Kidney (tissue), 14 donors: Measurements from ENCODE around the gene STXBP6. TPM values are rescaled to one million over a fixed set of nuclear protein-coding genes. Genes with fewer than 3 reads are reported as not detected.

Experiments used
- DNase-seq, 5 donors: peaks; one replicate each; pipeline ENCODE4 v3.0.0-alpha.2; 2013 to 2020
- FAIRE-seq: peaks from 2 replicates; lab custom pipeline; 2012; peaks lifted over from hg19 to GRCh38; lab: Jason Lieb, UNC
- H3K27ac ChIP-seq, 2 donors: one replicate each; pipeline ENCODE4 v1.7.0; 2013; ENCODE audit warnings: low read depth in 2 of 2, low read length in 2 of 2, inconsistent platforms in 1 of 2
- H3K27me3 ChIP-seq: one replicate; pipeline ENCODE4 v1.7.1; 2013; ENCODE audit warnings: low read length, inconsistent platforms; ENCODE audit not compliant: control insufficient read depth, insufficient read depth
- H3K36me3 ChIP-seq, 3 donors: one replicate each; pipeline versions ENCODE4 v1.7.0 to v1.7.1; 2013; ENCODE audit warnings: low read length in 3 of 3, control low read depth in 1 of 3, inconsistent platforms in 1 of 3; ENCODE audit not compliant: insufficient read depth in 3 of 3, control insufficient read depth in 2 of 3
- H3K4me1 ChIP-seq, 3 donors: one replicate each; pipeline versions ENCODE4 v1.7.0 to v1.7.1; 2013; ENCODE audit warnings: low read length in 3 of 3, inconsistent platforms in 1 of 3, low read depth in 1 of 3; ENCODE audit not compliant: control insufficient read depth in 2 of 3, insufficient read depth in 2 of 3
- H3K4me3 ChIP-seq, 3 donors: one replicate each; pipeline versions ENCODE4 v1.7.0 to v1.8.1; 2013; ENCODE audit warnings: low read length in 3 of 3, control low read depth in 1 of 3, inconsistent platforms in 1 of 3
- H3K9ac ChIP-seq, 3 donors: one replicate each; pipeline versions ENCODE4 v1.7.0 to v1.7.1; 2013; ENCODE audit warnings: low read length in 3 of 3, control low read depth in 1 of 3, inconsistent platforms in 1 of 3
- H3K9me3 ChIP-seq, 3 donors: one replicate each; pipeline versions ENCODE4 v1.7.0 to v1.7.1; 2013; ENCODE audit warnings: low read length in 3 of 3, control low read depth in 1 of 3, inconsistent platforms in 1 of 3; ENCODE audit not compliant: control insufficient read depth in 2 of 3, insufficient read depth in 1 of 3
- intact Hi-C: fragments of 100-400 bp; cut with DNase I; formaldehyde crosslinking; loops from one replicate; pipeline ENCODE4 v1.11.1; 2022
- polyA plus RNA-seq: library from polyadenylated mRNA; stranded (reverse); fragments of 350-450 nt; fragmentation: Illumina TruSeq; extraction: RNeasy Lipid Tissue Mini Kit (QIAGEN cat#74804); gene quantifications from one replicate; pipeline ENCODE4 v1.2.3, GENCODE V29; 2014; ENCODE audit warnings: low read depth, low replicate concordance; ENCODE audit not compliant: insufficient read depth
- total RNA-seq: library from RNA; stranded (reverse); fragmentation: NEBNext Ultra II Directional; extraction: Animal tissue kit (Norgen Biotek cat#: 25700); gene quantifications from one replicate; pipeline ENCODE4 v1.2.1, GENCODE V29; 2021
- TF ChIP-seq, protein P1 (sequence below): IDR thresholded peaks from 3 replicates; pipeline ENCODE4 v1.5.1; 2012; ENCODE audit warnings: mild to moderate bottlenecking, moderate library complexity, borderline replicate concordance; ENCODE audit not compliant: insufficient read depth; ENCODE audit errors: extremely low read depth
- donor health status: control.
- donor health status: control.
- donor health status: control.
- donor health status: control.
- donor health status: control.
- donor health status: DM: yes; HTN: yes; CAD: no.
- donor health status: Normal renal cell carcinoma (clear cell type).

STXBP6 gene
- total and polyA plus RNA-seq, 2 donors from 2014 or later: 2.8 to 3.9 TPM

DNA sequence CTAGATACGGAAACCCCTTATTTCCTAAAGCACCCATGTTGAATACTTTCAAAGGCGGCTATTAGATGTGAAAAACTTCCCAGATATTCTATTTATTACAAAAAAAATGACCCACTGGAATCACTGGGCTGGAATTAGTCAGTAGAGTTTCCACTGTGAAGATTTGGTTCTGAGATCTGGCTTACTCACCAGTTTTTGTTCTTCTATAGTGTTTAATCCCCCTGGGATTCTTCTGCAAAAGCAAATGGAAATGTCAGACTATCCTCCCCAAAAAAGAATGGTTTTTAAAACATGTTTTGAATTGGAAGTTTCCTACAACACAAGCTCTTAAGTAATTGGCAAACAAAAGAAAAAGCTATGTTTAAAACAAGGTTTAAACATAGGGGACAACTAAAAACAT is 166.4 kb downstream of the STXBP6 start:
- H3K4me3 ChIP-seq: no peak overlapping the region
- TF ChIP-seq, protein P1, sequence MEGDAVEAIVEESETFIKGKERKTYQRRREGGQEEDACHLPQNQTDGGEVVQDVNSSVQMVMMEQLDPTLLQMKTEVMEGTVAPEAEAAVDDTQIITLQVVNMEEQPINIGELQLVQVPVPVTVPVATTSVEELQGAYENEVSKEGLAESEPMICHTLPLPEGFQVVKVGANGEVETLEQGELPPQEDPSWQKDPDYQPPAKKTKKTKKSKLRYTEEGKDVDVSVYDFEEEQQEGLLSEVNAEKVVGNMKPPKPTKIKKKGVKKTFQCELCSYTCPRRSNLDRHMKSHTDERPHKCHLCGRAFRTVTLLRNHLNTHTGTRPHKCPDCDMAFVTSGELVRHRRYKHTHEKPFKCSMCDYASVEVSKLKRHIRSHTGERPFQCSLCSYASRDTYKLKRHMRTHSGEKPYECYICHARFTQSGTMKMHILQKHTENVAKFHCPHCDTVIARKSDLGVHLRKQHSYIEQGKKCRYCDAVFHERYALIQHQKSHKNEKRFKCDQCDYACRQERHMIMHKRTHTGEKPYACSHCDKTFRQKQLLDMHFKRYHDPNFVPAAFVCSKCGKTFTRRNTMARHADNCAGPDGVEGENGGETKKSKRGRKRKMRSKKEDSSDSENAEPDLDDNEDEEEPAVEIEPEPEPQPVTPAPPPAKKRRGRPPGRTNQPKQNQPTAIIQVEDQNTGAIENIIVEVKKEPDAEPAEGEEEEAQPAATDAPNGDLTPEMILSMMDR: no peak
- FAIRE-seq (no peak), DNase-seq (no peak)
- H3K9me3 ChIP-seq: no peaks in the 10 kb centered on the region
- H3K4me1 ChIP-seq: no peaks in the 10 kb centered on the region
- no peak overlapping the region for H3K27ac ChIP-seq
- H3K27me3 ChIP-seq: no peaks in the 10 kb centered on the region
- H3K9ac ChIP-seq: no peak overlapping the region
- intact Hi-C loops: no loop called here
- no peaks in the 10 kb centered on the region for H3K36me3 ChIP-seq

DNA sequence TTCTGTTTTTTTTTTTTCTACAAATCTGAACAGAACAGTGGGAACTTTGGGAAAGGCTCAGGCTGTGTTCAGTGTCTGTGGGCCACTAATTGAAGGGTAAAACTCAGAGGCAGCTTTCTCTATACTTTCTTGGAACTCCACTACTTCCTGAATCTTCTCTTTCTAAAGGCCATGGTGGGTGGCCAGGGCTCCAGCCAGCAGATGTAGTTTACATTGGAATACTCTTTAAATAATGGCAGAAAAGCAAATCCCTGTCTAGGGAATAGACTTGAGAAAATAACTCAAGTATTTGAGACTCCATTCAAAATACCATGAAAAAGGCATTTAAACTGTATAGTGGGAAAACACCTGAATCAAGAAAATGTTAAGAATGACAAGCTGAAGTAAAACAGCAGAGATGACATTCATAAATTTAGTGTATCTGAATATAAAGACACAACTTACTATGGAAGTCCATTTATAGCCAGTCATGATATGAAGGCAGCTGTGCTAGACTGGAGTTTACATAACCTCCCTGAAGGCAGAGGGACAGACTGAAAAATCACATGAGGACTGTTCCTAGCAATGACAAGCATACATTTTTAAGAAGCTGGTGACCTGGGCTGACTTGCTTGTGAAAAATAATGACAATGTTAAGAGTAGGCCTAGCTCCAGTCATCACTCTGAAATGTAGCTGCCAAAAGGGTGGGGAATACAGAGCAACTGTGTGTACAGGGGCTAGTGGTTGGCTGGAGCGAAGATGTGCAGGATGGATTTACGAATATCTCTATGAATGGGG is 168.6 kb downstream of the STXBP6 start:
- FAIRE-seq (no peak), DNase-seq (no peak)
- intact Hi-C loops: no loop called here
- Histone ChIP-seq H3K9me3 (no peaks in the 10 kb centered on the region), H3K27ac (no peak overlapping the region), H3K27me3 (no peaks in the 10 kb centered on the region), H3K4me3 (no peak overlapping the region), H3K36me3 (no peaks in the 10 kb centered on the region), H3K9ac (no peak overlapping the region), H3K4me1 (no peaks in the 10 kb centered on the region)
- TF ChIP-seq, protein P1: no peak

DNA sequence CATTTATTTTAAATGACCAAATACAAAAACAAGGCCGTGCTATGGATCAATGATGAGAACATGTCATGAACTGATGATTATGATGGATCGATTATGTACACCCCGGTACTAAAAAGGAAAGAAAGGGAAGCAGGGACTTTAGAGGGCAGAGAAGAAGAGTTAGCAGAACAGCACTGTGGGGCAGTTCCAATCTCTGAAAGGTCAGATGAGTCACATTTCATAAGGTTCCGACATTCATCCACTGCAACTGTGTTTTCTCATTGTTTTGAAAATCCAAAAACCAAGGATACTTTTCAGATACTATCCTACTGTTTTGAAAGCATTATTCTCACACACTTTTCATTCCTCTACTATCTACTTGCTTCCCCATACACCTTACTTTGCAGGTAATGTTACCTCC is 169.3 kb downstream of the STXBP6 start:
- Histone ChIP-seq H3K4me3 (no peak overlapping the region), H3K4me1 (no peaks in the 10 kb centered on the region), H3K27ac (no peak overlapping the region), H3K27me3 (no peaks in the 10 kb centered on the region), H3K9ac (no peak overlapping the region), H3K9me3 (no peaks in the 10 kb centered on the region), H3K36me3 (no peaks in the 10 kb centered on the region)
- intact Hi-C loops: no loop called here
- no peak for FAIRE-seq
- no peak for DNase-seq
- TF ChIP-seq, protein P1: no peak
